KMS-11 (cell line): ENCODE results near the gene GCM1.
"Not testable (repeated sequence)": the region's sequence is repeated elsewhere in the genome, so short reads cannot be mapped to it uniquely, and the experiment has no call there.

Source experiments
- H2AFZ ChIP-seq: fragments of 200-600 bp; sonication (generic); 2 replicates; pipeline ENCODE4 v1.6.1; 2016; ENCODE audit warnings: antibody characterized with exemption, mixed run types, low read depth
- H3K27ac ChIP-seq: fragments of 200-600 bp; sonication (generic); 2 replicates; pipeline ENCODE4 v1.6.1; 2016; ENCODE audit warnings: mild to moderate bottlenecking, mixed run types
- H3K27me3 ChIP-seq: fragments of 200-600 bp; sonication (generic); 2 replicates; pipeline ENCODE4 v1.6.1; 2017; ENCODE audit warnings: mild to moderate bottlenecking, low read depth, mixed run types, moderate library complexity; ENCODE audit not compliant: insufficient read depth
- H3K36me3 ChIP-seq: fragments of 200-600 bp; sonication (generic); 2 replicates; pipeline ENCODE4 v1.6.1; 2017; ENCODE audit warnings: mild to moderate bottlenecking, mixed run types; ENCODE audit not compliant: insufficient read depth
- H3K4me1 ChIP-seq: fragments of 200-600 bp; sonication (generic); 2 replicates; pipeline ENCODE4 v1.6.1; 2016; ENCODE audit warnings: mild to moderate bottlenecking, low read depth, mixed run types; ENCODE audit not compliant: poor library complexity, severe bottlenecking
- H3K4me2 ChIP-seq: fragments of 200-600 bp; sonication (generic); 2 replicates; pipeline ENCODE4 v1.7.0; 2016; ENCODE audit warnings: mild to moderate bottlenecking, mixed run types
- H3K4me3 ChIP-seq: fragments of 200-600 bp; sonication (generic); IDR thresholded peaks from 2 replicates; pipeline ENCODE4 v1.6.1; 2017; ENCODE audit warnings: low read depth, low read length, mixed read lengths; ENCODE audit not compliant: insufficient read depth
- H3K79me2 ChIP-seq: fragments of 200-600 bp; sonication (generic); 2 replicates; pipeline ENCODE4 v1.6.1; 2016; ENCODE audit warnings: low read depth, mixed run types; ENCODE audit not compliant: insufficient read depth
- H3K9ac ChIP-seq: fragments of 200-600 bp; sonication (generic); 2 replicates; pipeline ENCODE4 v1.6.1; 2016; ENCODE audit warnings: mild to moderate bottlenecking, mixed run types
- H4K20me1 ChIP-seq: fragments of 200-600 bp; sonication (generic); 2 replicates; pipeline ENCODE4 v1.6.1; 2016; ENCODE audit warnings: mild to moderate bottlenecking, mixed run types; ENCODE audit not compliant: insufficient read depth
- TF ChIP-seq, protein P1 (sequence below): fragments of 200-600 bp; sonication (generic); conservative IDR thresholded peaks from 2 replicates; pipeline ENCODE4 v1.6.1; 2017; ENCODE audit warnings: low read depth, mild to moderate bottlenecking, antibody characterized with exemption, low read length, moderate library complexity, mixed read lengths

The GCM1 gene

DNA sequence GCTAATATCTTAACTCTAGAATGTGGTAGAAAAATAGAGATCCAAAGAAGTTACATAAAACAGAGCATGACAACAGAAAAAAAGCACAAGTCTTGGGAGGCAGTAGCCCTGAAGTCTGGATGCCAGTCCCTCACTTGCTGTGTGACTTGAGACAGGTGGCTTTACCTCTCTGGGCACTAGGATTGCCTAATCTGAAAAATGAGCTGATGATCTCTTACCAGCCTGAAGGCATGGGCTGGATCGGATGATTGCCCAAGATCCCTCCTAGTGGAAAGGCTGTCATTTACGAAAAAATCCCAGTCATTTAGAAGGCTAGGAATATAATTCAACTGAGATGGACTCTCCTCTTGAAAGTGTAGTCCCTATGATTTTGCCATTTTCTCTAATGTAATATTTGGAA, 10.9 kb upstream of the GCM1 start:
- H3K27me3 ChIP-seq = no peaks in the 10 kb centered on the region
- no peak overlapping the region for H3K27ac ChIP-seq
- H3K79me2 ChIP-seq = no peaks in the 10 kb centered on the region
- H3K4me3 ChIP-seq = no peak overlapping the region
- H3K4me2 ChIP-seq = no peak overlapping the region
- H3K9ac ChIP-seq = no peak overlapping the region
- TF ChIP-seq, protein P1, sequence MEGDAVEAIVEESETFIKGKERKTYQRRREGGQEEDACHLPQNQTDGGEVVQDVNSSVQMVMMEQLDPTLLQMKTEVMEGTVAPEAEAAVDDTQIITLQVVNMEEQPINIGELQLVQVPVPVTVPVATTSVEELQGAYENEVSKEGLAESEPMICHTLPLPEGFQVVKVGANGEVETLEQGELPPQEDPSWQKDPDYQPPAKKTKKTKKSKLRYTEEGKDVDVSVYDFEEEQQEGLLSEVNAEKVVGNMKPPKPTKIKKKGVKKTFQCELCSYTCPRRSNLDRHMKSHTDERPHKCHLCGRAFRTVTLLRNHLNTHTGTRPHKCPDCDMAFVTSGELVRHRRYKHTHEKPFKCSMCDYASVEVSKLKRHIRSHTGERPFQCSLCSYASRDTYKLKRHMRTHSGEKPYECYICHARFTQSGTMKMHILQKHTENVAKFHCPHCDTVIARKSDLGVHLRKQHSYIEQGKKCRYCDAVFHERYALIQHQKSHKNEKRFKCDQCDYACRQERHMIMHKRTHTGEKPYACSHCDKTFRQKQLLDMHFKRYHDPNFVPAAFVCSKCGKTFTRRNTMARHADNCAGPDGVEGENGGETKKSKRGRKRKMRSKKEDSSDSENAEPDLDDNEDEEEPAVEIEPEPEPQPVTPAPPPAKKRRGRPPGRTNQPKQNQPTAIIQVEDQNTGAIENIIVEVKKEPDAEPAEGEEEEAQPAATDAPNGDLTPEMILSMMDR = no peak
- H3K4me1 ChIP-seq = no peaks in the 10 kb centered on the region
- H3K36me3 ChIP-seq = no peaks in the 10 kb centered on the region
- no peak overlapping the region for H2AFZ ChIP-seq
- H4K20me1 ChIP-seq = no peaks in the 10 kb centered on the region

DNA sequence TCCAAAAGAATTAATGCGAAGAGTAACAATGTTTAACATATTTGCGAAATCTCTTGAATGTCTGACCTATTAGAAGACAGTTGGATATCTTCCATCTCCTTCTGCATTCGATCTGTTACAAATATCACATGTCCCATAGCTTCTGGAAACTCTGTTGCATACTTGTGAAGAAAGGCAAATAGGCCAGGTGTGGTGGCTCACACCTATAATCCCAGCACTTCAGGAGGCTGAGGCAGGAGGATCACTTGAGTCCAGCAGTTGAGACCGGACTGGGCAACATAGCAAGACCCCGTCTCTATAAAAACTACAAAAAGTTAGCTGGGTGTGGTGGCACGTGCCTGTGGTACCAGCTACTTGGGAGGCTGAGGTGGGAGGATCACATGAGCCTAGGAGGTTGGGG, 9.4 kb upstream of the GCM1 start:
- not testable (repeated sequence) for H3K27ac ChIP-seq, H3K9ac ChIP-seq, H3K27me3 ChIP-seq, H3K4me2 ChIP-seq, H2AFZ ChIP-seq, H4K20me1 ChIP-seq, H3K36me3 ChIP-seq, H3K79me2 ChIP-seq, H3K4me1 ChIP-seq, H3K4me3 ChIP-seq

DNA sequence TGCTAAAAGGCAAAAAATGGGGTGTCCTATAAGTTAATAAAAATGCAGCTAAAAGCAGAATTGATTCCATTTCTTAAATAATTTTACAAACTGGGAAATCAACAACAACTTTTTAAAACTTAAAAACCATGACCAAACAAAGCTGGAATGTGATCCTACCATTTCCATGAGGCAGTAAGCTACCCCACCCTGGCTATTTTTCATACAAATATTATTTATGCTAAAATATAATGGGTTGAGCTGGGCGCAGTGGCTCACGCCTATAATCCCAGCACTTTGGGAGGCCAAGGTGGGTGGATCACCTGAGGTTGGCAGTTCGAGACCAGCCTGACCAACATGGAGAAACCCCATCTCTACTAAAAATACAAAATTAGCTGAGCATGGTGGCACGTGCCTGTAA, 6.6 kb upstream of the GCM1 start:
- H3K4me2 ChIP-seq, H3K4me1 ChIP-seq, H3K4me3 ChIP-seq, H2AFZ ChIP-seq, H3K9ac ChIP-seq, H3K27ac ChIP-seq, H3K27me3 ChIP-seq, H3K36me3 ChIP-seq, H3K79me2 ChIP-seq, H4K20me1 ChIP-seq: not testable (repeated sequence)

- no peaks in the 10 kb centered on the region for H3K4me1 ChIP-seq
- no peak overlapping the region for H3K4me2 ChIP-seq
- H3K4me3 ChIP-seq = no peak overlapping the region
- H3K79me2 ChIP-seq = no peaks in the 10 kb centered on the region
- H4K20me1 ChIP-seq = no peaks in the 10 kb centered on the region
- TF ChIP-seq, protein P1 = no peak
- H3K27ac ChIP-seq = no peak overlapping the region
- no peaks in the 10 kb centered on the region for H3K27me3 ChIP-seq
- H3K36me3 ChIP-seq = no peaks in the 10 kb centered on the region
- no peak overlapping the region for H2AFZ ChIP-seq
- H3K9ac ChIP-seq = no peak overlapping the region
Observed at GRCh38 chr6:53154794-53155193, 6.2 kb upstream of the GCM1 start.

GRCh38 chr6:53154071-53154470, 5.4 kb upstream of the GCM1 start:
- H3K4me3 ChIP-seq = no peak overlapping the region
- no peaks in the 10 kb centered on the region for H3K27me3 ChIP-seq
- no peak overlapping the region for H3K4me2 ChIP-seq
- no peak overlapping the region for H3K9ac ChIP-seq
- no peaks in the 10 kb centered on the region for H3K79me2 ChIP-seq
- H2AFZ ChIP-seq = no peak overlapping the region
- no peaks in the 10 kb centered on the region for H3K4me1 ChIP-seq
- TF ChIP-seq, protein P1 = no peak
- no peaks in the 10 kb centered on the region for H4K20me1 ChIP-seq
- H3K27ac ChIP-seq = no peak overlapping the region
- H3K36me3 ChIP-seq = no peaks in the 10 kb centered on the region

GRCh38 chr6:53152576-53152975, 3.9 kb upstream of the GCM1 start:
- no peaks in the 10 kb centered on the region for H3K79me2 ChIP-seq
- H4K20me1 ChIP-seq = no peaks in the 10 kb centered on the region
- H3K4me3 ChIP-seq = no peak overlapping the region
- no peak overlapping the region for H3K27ac ChIP-seq
- no peaks in the 10 kb centered on the region for H3K27me3 ChIP-seq
- H2AFZ ChIP-seq = no peak overlapping the region
- TF ChIP-seq, protein P1 = no peak
- no peaks in the 10 kb centered on the region for H3K4me1 ChIP-seq
- no peak overlapping the region for H3K4me2 ChIP-seq
- no peak overlapping the region for H3K9ac ChIP-seq
- H3K36me3 ChIP-seq = no peaks in the 10 kb centered on the region
